Left lung (tissue), 10 donors: ENCODE results near the gene PLA1A. TPM values are rescaled to one million over a fixed set of nuclear protein-coding genes. Genes with fewer than 3 reads are reported as not detected.

ENCODE experiments used
- ATAC-seq: fragments of 200-7000 bp; cut with Tn5 transposase; one replicate; pipeline ENCODE4 v1.9.1; 2020; ENCODE audit warnings: moderate library complexity
- DNase-seq, 4 donors: peaks; one replicate each; pipeline ENCODE4 v3.0.0-alpha.2; 2013 to 2020
- H3K27ac ChIP-seq, 2 donors: fragments of 200-600 bp; sonication (generic) in 1 of 2; one replicate each; pipeline versions ENCODE4 v1.5.0 to v1.8.0; 2020 to 2021
- H3K27me3 ChIP-seq, 2 donors: fragments of 200-600 bp; sonication (generic) in 1 of 2; one replicate each; pipeline versions ENCODE4 v1.5.0 to v1.8.0; 2020 to 2021
- H3K36me3 ChIP-seq, 2 donors: fragments of 200-600 bp; sonication (generic) in 1 of 2; one replicate each; pipeline versions ENCODE4 v1.5.0 to v1.8.0; 2020 to 2021
- H3K4me1 ChIP-seq, 2 donors: fragments of 200-600 bp; one replicate each; pipeline ENCODE4 v1.8.0; 2021
- H3K4me3 ChIP-seq, 2 donors: fragments of 200-600 bp; sonication (generic) in 1 of 2; one replicate each; pipeline versions ENCODE4 v1.5.0 to v1.8.0; 2020 to 2021; ENCODE audit warnings: mild to moderate bottlenecking in 1 of 2
- H3K9me3 ChIP-seq, 2 donors: fragments of 200-600 bp; sonication (generic) in 1 of 2; one replicate each; pipeline versions ENCODE4 v1.5.0 to v1.8.0; 2020 to 2021
- CTCF ChIP-seq, 2 donors: fragments of 200-600 bp; sonication (generic) in 1 of 2; IDR thresholded peaks; one replicate each; pipeline versions ENCODE4 v1.5.0 to v1.8.0; 2021; ENCODE audit warnings: antibody characterized with exemption in 2 of 2
- intact Hi-C, 2 donors: fragments of 100-400 bp; cut with DNase I; formaldehyde crosslinking; loops; one replicate each; pipeline versions ENCODE4 v1.11.2 to v1.14.2; 2022
- polyA plus RNA-seq, 6 donors: library from polyadenylated mRNA; unstranded; fragments of 120-200 nt; gene quantifications; one replicate each; pipeline ENCODE4 v1.2.1, GENCODE V29; 2013; ENCODE audit not compliant: insufficient read length in 6 of 6
- total RNA-seq, 2 donors: library from RNA; stranded (reverse); fragmentation: NEBNext Ultra II Directional; extraction: Animal tissue kit (Norgen Biotek cat#: 25700); gene quantifications; one replicate each; pipeline ENCODE4 v1.2.1, GENCODE V29; 2021
- donor health status: DM: no; HTN: yes; CAD: no.
- donor health status: DM: no; HTN: no; CAD: no.

Gene PLA1A
- total and polyA plus RNA-seq, 8 donors, result 0.70 to 14.5 (median 0.99) TPM

DNA sequence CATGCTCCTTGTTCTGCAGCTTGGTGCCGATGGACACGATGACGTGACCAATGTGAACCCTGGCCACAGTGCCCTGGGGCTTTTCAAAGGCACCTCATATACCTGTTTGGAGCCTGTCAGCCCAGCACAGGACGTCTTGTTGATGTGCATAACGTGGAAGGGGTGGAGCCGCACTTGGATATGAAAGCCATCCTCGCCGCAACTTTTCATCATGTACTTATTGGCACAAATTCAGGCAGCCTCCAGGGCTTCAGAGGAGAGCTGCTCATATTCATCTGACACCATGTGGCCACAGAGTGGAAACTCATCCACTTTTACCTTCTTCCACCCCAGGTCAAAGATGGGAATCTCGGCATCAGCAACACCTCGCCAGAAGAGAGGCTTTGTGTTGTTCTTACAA, 38.0 kb downstream of the PLA1A start:
- Histone ChIP-seq H3K9me3 (no peaks in the 10 kb centered on the region), H3K36me3 (no peaks in the 10 kb centered on the region), H3K27ac (peak overlapping the region; percentile 82 to 93), H3K4me3 (no peak overlapping the region), H3K4me1 (peaks cover 2 to 44% of the 10 kb centered on the region in 2 donors), H3K27me3 (no peaks in the 10 kb centered on the region)
- intact Hi-C loops, result no loop called here
- ATAC-seq (no peak), DNase-seq (no peak)
- TF ChIP-seq CTCF (IDR thresholded peaks at IDR 0.05), result no peak

GRCh38 chr3:119636249-119636648, 38.6 kb downstream of the PLA1A start:
- no peaks in the 10 kb centered on the region for H3K36me3 ChIP-seq
- no peaks in the 10 kb centered on the region for H3K9me3 ChIP-seq
- DNase-seq (no peak), ATAC-seq (no peak)
- H3K27me3 ChIP-seq, result no peaks in the 10 kb centered on the region
- peaks cover 0 to 39% of the 10 kb centered on the region in 2 donors for H3K4me1 ChIP-seq
- intact Hi-C loops, result no loop called here
- no peak for TF ChIP-seq CTCF (IDR thresholded peaks at IDR 0.05)
- H3K27ac ChIP-seq, result peak overlapping the region; percentile 82 to 93
- H3K4me3 ChIP-seq, result no peak overlapping the region

- Histone ChIP-seq H3K36me3 (peaks cover 0 to 3% of the 10 kb centered on the region in 2 donors), H3K27ac (peak overlapping the region; percentile 82 to 93), H3K4me1 (peaks cover 0 to 36% of the 10 kb centered on the region in 2 donors), H3K27me3 (no peaks in the 10 kb centered on the region), H3K9me3 (no peaks in the 10 kb centered on the region), H3K4me3 (no peak overlapping the region)
- DNase-seq (no peak), ATAC-seq (no peak)
- intact Hi-C loops, result no loop called here
- TF ChIP-seq CTCF (IDR thresholded peaks at IDR 0.05), result no peak
Observed at GRCh38 chr3:119636891-119637611, 39.4 kb downstream of the PLA1A start.

GRCh38 chr3:119637679-119638477, 40.2 kb downstream of the PLA1A start:
- peak overlapping the region; percentile 82 to 93 for H3K27ac ChIP-seq
- H3K4me1 ChIP-seq, result peaks cover 2 to 36% of the 10 kb centered on the region in 2 donors
- no peak overlapping the region for H3K4me3 ChIP-seq
- no peaks in the 10 kb centered on the region for H3K27me3 ChIP-seq
- intact Hi-C loops, result no loop called here
- DNase-seq (no peak), ATAC-seq (peak; percentile 71)
- peaks cover 0 to 4% of the 10 kb centered on the region in 2 donors for H3K36me3 ChIP-seq
- no peaks in the 10 kb centered on the region for H3K9me3 ChIP-seq
- no peak for TF ChIP-seq CTCF (IDR thresholded peaks at IDR 0.05)
